Stimulated activated CD4-positive, alpha-beta T cell treated with anti-CD3 and anti-CD28 coated beads, Interleukin-4, amount 100 ng/mL, for 24 hours (primary cell): ENCODE measurements around the gene STIM2.
"Not testable (repeated sequence)": the region's sequence is repeated elsewhere in the genome, so short reads cannot be mapped to it uniquely, and the experiment has no call there.

Experiments used
- DNase-seq: peaks from one replicate; pipeline ENCODE4 v3.0.0-alpha.2; 2020

STIM2 gene

DNA sequence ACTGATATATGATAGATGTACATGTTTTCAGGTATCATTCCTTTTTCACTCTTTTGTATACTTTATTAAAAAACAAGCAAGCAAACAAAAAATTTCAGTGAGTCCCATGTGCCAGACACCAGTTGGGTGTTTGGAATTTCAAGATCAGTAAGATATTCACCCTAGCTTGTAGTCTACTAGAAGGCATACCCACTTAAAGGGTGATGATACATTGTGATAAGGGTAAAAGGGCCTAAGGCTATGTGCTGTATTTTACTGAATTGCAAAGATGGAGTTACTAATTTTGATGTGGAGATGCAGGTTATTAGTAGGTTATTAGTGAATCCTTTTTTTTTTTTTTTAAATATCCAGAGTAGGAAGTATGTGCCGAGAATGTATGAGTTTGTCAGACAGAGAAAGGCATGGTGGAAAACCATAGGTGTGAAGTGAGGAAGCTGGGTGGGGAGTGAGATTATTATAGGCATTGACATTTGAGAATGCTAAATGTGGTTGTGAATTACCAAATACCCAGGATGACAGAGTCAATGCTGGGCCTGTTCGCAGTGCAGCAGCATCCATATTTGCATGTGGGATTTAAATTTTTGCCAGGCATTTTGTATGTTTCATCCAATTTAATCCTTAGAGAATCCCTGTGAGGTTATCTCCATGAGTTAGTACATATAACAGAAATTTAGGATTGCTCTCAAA, 10.1 kb downstream of the STIM2 start:
- DNase-seq: no peak

DNA sequence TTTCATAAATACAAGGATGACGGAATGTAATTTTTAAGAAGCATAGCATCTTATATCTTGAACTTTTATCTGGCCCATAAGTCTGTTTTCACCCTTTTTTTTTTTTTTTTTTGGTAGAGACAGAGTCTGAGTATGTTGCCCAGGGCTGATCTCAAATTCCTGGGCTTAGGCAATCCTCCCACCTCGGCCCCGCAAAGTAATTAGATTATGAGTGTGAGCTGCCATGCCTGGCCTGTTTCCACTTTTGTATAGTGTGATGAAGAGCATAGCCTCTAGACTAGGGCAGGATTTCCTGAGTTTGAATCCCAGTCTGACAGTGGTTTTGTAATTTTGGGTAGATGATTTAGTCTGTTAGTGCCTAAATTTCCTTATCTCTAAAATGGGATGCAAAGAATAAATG, 11.0 kb downstream of the STIM2 start:
- no peak for DNase-seq

DNA sequence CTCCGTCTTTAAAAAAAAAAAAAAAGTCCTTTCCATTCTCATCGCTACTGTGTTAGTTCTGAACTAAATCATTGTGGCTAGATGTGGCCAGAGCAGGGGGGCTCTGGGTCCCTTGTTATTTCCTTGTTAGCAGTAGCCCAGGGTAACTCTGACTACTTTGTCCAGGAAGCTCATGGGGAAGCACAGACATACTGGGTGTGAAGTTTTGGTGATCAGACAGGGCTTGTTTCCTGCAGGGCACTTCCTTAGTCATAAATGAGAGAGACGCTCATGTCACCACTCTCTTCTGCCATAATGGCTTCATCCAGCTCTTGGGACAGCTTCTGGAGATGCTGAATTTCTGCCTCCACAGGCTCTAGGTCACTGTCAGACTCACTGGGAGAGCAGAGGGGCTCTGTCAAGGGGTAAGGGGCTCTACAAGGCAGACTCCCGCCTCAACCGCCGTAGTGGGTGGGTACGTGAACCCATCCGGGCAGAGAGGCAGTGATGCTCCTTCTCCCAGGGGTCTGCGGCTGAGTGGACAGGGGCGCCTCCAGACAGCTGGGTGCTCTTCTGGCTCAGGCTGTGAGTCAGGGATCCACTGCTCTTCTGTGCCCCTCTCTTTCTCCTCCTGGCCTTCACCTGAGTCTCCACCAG, 12.9 kb downstream of the STIM2 start:
- peak; percentile 66 for DNase-seq

DNA sequence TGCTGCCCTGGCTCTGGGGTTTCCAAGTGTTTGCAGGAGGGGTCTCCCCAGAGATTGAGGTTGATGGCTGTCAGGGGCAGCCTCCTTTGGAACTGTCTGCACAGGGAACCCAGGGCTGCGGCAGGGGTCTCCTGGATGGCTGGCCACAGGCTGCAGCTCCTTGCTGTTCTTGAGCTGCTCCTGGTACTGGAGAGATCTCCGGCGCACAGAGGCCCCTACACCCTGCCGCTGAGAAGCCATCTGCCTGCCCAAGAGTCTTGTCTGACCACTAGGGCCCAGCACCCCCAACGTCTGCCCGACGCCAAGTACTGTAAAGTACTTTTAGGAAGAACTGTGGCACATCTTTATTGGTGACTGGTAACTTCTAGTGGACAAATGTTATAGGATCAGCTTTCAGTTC, 13.5 kb downstream of the STIM2 start:
- no peak for DNase-seq

DNA sequence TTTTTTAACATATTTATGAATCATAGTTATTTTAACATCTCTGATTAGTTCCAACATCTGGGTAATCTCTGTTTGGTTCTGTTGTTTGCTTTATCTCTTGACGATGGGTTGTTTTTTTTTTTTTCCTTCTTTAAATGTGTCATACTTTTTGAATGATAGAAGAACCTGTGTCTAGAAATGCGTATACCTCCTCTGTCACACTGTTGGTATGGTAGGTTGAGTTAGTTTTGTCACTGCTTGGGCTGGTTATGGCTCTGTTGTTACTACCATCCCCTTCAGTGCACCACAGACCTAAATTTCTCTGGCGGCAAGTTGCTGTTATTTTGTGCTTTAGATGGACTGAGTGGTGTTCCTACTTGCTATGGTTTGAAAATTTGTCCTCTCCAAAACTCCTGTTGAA, 16.8 kb downstream of the STIM2 start:
- no peak for DNase-seq

DNA sequence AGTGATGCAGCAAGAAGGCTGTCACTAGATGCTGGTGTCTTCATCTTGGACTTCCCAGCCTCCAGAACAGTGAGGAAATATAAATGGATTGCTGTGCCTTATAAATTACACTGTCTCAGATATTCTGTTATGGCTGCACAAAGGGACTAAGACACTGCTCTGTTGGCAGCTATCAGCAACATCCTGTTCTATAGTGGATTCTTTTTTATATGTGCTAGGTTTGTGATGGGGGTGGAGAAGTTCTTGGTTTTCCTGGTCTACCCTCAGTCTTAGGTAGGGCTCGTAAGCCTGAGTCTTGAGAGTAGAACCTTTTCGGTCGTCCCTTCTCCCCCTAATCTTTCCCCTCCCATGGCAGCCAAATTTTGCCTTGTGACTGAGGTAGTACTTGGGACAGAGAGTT, 17.3 kb downstream of the STIM2 start:
- DNase-seq: no peak

DNA sequence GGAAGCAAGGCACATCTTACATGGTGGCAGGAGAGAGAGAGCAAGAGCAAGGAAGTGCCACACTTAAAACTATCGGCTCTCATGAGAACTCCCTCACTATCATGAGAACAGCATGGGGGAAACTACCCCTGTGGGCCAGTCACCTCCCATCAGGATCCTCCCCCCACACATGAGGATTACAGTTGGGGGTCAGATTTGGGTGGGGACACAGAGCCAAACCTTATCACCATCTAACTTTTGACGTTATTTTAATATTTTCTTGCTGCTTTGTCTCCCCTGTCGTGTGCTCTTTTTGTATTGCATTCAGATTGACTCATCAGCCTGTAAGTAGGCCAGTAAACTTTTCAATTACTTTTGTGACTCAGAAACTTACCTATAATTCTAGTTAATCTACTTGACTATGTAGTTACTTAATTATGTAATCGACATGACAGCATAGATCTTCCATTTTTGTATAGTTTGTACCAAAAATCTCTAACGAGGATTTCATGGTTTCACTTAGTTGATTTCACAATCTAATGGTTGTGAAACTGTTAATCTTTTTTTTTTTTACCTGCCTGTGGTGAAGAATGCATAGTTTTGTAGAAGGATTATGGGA, 18.3 kb downstream of the STIM2 start:
- DNase-seq: peak; percentile 31

DNA sequence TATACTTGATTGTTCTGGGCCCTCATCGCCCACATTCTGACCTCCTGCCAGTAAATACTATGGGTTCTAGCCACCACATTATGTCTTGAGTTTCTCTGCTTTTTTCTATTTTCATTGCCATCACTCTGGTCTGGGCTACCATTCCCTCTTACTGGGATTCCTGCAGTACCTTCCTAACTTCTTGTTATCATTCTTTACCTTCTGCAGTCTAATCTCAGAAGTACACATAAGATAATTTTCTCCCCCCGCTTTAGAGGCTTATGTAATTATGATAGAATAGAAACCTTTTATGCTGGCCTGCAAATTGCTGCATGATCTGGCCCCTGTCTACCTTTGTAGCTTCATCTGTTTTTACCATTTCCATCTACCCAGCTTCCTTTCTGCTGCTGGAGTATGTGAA, 19.2 kb downstream of the STIM2 start:
- DNase-seq: no peak

DNA sequence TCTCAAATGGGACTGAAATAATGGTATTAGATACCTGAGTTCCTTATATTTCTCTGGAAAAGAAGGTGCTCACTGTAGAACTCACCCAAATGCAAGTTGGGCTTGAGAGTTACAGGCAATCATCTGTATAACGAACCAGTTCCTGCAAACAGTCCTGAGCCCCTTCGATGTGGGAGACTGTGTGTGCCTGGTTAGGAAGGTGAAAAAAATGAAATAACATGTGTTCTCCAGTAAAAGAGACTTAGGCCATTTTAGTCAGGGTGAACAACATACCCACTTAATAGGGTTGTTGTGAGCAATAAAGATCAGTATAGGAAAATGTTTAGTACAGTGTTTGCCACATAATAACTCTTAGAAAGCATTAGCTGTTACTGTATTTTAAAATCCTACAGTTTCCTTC, 23.4 kb downstream of the STIM2 start:
- no peak for DNase-seq

DNA sequence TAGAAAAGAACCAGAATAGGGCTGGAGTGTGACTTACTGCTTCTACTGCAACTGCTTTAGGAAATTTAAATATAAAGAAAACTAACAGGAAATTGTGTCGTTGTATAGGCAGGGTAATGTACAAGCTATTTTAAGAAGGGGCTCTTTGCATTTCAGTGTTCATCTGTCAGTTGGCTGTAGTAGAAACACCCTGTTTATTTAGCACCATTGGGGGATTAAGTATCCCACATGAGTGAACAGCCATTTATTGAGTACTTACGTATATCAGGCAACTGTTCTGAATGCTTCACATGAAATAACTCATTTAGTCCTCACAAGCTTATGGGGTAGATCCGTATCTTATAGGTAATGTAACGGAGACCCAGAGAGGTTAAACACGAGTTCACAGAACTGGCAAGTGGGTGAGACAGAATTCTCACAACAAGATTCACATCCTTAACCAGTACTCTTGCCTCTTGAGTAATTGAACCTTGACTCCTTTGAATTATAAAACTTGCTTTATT, 23.9 kb downstream of the STIM2 start:
- no peak for DNase-seq

DNA sequence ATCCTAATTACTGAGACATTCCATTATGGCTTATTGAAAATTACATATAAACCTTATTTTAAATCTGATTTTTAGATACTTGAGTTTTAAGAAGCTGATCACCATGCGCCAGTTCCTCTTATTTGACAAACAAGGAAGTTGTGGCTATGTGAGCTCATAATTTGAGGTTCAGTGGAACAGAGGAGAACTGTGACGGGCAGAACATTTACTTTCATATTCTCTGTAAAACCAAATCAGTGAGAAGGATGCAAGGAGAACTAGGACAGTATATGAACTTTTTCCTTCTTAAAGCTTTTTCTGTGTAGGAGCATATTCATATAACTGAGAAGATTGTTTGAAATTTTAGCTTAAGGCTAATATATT, 25.3 kb downstream of the STIM2 start:
- peak; percentile 32 for DNase-seq

DNA sequence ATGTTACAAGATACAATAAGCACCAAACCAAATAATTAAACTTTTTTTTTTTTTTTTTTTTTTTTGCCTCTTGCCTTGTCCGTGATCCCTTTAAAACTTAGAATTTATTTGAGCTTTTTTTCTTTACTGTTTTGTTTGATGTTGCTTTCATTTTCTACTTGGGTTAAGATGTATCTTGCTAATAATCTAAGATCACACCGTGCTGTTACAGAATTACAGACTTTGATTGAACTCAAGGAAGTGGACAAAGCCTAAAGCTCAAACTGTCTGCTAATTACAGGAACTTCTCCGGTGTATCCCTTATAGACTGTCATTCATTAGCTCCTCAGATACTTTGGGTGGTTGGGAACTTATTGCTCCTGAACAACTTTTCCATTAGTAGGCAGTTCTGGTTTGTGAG, 26.5 kb downstream of the STIM2 start:
- DNase-seq: no peak

DNA sequence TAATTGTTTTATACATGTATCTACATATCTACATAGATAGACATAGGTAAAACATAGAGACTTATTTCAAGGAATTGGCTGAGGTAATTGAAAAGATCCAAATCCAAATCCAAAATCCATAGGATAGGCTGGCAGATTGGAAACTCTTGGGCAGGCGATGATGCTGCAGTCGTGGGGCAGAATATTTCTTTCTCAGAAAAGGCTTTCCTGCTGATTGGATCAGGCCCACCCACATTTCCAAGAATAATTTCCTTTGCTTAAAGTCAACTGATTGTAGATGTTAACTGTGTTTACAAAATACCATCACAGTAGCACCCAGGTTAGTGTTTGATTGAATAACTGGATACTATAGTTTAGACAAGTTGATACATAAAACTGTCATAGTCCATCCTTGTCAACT, 27.2 kb downstream of the STIM2 start:
- no peak for DNase-seq

DNA sequence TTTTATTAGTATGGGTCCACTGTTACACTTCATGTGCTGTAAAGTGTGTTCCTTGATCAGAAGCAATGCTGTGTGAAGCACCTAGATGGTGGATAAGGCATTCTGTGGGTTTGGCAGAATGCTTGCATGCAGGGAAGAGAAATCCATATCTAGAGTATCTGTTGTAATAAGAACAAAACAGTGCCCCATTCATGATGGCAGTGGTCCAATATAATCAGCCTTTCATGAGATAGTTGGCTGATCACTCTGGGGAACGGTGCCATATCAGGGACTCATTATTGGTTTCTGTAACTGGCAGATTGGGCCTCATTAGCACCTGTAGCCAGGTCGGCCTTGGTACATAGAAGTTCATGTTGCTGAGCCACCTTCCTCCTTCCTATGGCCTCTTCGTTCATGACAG, 28.7 kb downstream of the STIM2 start:
- no peak for DNase-seq

DNA sequence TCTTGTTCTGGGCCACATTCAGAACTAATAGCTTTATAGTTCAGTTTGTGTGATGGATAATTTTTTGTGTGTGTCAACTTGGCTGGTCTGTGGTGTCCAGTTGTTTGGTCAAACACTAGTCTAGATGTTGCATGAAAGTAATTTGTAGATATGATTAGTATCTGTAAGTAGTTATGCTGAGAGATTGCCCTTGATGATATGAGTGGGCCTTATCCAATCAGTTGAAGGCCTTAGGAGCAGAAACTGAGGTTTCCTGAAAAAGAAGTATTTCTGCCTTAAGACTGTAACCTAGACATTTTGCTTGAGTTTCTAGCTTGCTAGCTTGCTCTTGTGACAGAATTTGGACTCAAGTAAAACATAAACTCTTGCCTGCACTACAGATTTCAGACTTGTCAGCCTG, 30.4 kb downstream of the STIM2 start:
- no peak for DNase-seq

DNA sequence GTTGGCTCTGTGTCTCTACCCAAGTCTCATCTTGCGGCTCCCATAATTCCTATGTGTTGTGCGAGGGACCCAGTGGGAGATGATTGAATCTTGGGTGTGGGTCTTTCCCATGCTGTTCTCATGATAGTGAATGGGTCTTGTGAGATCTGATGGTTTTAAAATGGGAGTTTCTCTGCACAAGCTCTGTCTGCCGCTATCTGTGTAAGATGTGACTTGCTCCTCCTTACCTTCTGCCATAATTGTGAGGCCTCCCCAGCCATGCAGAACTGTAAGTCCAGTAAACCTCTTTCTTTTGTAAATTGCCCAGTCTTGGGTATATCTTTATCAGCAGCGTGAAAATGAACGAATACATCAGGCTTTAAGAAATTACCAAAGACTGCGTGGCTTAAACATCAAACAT, 31.2 kb downstream of the STIM2 start:
- no peak for DNase-seq

DNA sequence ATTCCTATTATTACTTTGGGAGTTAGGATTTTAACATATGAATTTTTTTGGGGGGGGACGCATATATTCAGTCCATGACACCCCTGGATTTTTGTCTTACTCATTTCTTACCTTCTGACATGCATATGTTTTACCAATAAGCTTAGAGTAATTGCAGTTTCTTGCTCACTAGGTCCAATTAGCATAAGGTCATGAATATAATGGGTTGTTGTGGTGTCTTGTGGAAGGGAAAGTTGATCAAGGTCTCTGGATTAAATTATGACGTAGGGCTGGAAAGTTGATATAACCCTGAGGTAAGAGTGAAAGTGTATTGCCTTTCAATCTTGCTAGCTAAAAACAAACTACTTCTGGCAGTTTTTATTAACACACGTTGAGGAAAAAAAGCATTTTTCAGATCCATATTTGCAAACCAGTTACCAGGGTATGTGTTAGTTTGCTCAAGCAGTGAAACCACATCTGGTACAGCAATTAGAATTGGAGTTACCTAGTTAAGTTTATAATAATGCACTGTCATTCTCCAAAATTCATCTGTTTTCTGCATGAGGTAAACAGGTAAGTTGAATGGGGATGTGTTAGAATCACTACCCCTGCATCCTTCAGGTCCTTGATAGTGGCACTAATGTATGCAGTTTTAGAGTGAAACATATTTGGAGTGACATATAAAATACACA, 32.0 kb downstream of the STIM2 start:
- DNase-seq: no peak

DNA sequence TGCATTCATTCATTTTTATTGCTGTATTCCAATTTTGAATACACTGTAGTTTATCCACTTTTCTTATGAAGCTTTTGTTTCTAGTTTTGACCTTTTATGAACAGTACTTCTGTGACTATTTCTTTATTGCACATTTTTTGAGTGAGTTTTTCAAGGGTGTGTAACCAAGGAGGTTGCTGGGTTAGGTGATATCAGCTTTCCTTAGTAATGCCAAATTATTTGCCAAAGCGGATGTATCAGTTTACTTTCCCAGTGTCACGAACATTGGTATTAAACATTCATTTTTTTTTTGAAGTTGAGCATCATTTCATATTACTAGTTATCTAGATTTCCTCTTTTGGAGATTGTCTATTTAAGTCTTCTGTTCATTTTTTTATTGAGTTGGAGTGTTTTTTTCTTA, 32.9 kb downstream of the STIM2 start:
- DNase-seq: no peak

DNA sequence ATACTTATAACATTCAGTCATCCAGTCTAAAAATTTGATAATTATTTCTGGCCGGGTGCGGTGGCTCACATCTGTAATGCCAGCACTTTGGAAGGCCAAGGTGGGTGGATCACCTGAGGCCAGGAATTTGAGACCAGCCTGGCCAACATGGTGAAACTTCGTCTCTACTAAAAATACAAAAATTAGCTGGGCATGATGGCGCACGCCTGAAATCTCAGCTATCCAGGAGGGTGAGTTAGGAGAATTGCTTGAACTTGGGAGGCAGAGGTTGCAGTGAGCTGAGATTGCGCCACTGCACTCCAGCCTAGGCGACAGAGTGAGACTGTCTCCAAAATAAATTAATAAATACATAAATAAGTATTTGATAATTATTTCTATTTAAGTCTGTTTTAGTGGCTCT, 34.2 kb downstream of the STIM2 start:
- not testable (repeated sequence) for DNase-seq

DNA sequence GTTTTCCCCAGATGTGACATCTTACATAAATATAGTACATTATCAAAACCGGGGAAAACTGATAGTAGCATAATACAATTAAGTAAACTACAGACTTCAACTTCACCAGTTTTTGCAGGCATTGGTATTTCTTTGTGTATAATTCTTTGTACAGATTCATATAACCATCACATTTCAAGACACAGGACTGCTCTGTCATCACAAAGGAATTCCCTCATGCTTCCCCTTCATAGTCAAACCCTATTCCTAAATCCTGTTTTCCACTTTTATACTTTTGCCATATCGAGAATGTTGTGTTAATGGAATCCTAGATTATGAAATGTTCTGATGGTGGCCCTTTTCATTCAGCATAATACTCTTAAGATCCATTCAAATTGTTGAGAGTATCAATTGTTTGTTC, 36.0 kb downstream of the STIM2 start:
- DNase-seq: no peak

DNA sequence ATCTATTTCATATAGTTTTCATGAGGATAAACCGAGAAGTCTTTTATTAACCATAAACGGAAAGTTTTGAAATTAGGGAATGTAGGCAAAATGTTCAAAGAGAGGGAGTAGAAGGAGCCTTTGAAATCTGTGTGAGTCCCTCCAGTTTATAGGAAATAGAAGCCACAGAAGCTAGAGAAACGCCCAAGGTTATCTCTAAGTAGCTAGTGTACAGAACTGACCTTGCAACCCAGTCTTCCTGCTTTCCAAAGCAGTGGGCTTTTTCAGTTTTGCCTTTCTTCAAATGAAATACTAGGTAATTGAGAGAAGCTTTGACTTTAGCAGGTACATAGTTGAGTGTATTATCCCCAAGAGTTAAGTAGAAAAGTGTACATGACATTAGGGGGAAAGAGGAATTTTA, 39.4 kb downstream of the STIM2 start:
- DNase-seq: no peak

DNA sequence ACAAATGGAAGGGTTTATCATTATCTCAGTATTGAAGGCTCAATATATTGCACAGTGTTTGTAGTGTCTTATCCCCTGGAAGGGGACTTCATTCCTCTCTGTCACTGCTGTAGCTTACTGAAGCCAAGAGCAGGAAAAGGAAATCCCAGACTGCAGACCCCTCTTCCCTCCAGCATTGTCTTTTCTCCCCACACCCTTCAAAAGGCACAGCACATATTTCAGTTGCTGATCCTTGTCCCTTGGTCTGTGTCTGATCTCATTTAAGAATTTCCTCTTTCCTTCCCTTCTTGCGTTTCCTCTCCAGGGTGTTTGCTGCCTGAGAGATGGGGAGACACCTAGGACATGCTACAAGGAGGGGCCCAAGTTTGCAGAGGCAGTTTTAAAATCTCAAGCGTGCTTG, 40.1 kb downstream of the STIM2 start:
- no peak for DNase-seq

DNA sequence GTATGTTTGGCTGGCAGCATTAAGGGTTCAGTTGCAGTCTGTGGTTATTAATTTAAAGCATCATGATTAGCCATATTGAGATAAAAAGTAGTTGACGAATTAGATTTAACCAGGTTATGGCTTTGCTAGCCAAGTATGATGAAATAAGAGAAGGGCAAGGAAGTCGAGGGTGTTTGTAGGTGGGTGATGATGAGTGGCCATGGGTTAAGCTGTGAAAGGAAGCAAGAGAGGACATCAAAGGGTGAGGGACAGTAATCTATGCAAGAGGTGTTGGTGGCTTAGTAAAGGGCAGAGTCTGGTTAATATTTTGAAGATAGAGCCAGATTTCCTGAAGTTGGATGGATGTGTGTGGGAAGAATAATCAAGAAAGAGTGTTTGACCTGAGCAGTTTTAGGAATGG, 44.5 kb downstream of the STIM2 start:
- no peak for DNase-seq
